GM18499 (cell line): Measurements from ENCODE around the gene IFIT2.

Experiments
- ATAC-seq: cut with Tn5 transposase; IDR thresholded peaks from one replicate; pipeline ENCODE4 v1.9.1; 2021; ENCODE audit warnings: moderate number of reproducible peaks; ENCODE audit not compliant: insufficient read depth, unreplicated experiment

IFIT2 gene

DNA sequence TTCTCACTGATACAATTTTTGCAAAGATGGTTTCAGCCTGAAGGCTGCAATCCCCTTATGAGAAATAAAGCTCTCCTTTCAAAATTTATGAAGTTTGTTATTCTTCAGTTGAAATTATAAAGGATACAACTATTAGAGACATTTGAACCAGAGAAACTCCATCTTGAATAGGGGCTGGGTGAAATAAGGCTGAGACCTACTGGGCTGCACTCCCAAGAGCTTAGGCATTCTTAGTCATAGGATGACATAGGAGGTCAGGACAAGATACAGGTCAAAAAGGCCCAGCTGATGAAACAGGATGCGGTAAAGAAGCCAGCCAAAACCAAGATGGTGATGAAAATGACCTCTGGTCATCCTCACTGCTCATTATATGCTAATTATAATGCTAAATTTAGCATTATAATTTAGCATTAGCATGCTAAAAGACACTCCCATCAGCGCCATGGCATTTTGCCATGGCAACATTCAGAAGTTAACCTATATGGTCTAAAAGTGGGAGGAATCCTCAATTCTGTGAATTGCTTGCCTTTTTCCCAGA is 53.6 kb downstream of the IFIT2 start:
- no peak for ATAC-seq

DNA sequence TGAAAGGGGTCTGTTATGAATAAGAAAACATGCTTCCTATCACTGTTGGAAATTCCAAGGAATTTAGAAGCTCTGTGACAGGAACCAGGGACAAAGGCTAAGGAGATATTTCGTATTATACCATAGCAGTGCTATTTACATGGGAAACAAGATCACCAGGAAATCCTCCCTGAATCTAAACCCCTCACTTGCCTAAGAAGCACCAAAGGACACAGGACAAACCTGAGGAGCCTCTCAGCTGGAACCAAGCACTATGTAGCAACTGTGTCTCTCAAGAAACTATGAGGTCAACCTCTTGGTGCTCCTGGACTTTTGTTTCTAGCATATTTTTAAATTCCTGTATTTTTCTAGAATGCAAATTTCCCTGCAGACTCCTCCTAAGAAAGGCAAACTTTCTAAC is 55.2 kb downstream of the IFIT2 start:
- ATAC-seq = no peak

DNA sequence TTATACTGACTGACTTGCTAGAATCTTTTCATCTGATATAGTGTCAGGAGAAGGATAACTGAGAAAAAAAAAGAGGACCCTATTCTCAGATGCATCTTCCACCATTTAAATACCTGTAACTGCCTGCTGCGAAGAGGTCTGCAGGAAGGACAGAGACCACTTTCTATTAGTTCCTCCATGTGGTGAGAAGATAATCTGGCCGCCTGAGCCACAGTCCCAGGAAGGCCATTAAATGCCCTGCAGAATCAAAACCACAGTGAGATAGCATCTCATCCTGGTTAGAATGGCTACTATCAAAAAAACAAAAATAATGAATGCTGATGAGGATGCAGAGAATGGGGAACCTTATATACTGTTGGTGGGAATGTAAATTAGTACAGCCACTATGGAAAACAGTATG is 56.1 kb downstream of the IFIT2 start:
- no peak for ATAC-seq
